ENCODE data around the gene INPP5F.

INPP5F gene, protein sequence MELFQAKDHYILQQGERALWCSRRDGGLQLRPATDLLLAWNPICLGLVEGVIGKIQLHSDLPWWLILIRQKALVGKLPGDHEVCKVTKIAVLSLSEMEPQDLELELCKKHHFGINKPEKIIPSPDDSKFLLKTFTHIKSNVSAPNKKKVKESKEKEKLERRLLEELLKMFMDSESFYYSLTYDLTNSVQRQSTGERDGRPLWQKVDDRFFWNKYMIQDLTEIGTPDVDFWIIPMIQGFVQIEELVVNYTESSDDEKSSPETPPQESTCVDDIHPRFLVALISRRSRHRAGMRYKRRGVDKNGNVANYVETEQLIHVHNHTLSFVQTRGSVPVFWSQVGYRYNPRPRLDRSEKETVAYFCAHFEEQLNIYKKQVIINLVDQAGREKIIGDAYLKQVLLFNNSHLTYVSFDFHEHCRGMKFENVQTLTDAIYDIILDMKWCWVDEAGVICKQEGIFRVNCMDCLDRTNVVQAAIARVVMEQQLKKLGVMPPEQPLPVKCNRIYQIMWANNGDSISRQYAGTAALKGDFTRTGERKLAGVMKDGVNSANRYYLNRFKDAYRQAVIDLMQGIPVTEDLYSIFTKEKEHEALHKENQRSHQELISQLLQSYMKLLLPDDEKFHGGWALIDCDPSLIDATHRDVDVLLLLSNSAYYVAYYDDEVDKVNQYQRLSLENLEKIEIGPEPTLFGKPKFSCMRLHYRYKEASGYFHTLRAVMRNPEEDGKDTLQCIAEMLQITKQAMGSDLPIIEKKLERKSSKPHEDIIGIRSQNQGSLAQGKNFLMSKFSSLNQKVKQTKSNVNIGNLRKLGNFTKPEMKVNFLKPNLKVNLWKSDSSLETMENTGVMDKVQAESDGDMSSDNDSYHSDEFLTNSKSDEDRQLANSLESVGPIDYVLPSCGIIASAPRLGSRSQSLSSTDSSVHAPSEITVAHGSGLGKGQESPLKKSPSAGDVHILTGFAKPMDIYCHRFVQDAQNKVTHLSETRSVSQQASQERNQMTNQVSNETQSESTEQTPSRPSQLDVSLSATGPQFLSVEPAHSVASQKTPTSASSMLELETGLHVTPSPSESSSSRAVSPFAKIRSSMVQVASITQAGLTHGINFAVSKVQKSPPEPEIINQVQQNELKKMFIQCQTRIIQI

DNA sequence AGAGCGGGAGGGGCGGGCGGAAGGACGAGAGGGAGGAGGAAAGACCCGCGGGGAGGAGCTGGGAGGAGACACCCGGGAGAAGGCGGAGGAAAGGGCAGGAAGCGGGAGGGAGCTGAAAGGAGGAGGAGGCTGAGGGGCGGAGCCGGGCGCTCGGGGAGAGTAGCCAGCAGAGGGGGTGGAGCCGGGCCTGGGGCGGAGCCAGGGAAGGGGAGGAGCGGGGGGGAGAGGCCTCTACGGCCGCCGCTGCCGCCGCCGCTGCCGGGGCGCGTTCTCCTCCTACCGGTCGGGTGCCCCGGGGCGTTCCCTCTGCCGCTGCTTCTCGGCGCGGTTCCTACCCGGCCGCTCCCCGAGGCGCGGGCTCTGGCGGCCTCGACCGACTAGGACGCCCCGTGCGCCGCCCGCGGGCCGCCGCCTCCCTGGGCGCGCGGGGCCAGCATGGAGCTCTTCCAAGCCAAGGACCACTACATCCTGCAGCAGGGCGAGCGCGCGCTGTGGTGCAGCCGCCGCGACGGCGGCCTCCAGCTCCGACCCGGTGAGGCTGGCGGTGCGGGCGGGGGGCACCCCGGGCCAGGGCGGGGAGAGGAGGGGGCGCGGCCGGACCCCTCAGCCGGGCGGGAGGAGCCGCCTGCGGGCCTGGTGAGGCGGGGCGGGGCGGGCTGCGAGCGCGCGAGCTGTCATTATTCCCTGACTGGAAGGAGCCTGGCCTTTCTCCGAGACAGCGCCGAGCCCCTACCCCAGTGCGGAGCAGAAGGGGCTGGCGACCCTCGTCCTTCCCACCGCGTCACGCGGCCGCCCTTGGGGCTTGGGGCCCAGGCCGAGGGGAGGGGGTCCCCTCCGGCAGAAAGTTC, at the start of gene INPP5F:
INPP5F (plus strand) TSS at position 223 of the 848 bp plus-strand sequence; CDS start at position 436, 213 bp downstream.
- DNase-seq (ENCODE audit: low read depth) = peak; percentile 98

DNA sequence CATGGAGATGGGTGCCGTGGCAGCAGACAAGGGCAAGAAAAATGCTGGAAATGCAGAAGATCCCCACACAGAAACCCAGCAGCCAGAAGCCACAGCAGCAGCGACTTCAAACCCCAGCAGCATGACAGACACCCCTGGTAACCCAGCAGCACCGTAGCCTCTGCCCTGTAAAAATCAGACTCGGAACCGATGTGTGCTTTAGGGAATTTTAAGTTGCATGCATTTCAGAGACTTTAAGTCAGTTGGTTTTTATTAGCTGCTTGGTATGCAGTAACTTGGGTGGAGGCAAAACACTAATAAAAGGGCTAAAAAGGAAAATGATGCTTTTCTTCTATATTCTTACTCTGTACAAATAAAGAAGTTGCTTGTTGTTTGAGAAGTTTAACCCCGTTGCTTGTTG, 48.7 kb upstream of the INPP5F start:
- DNase-seq (ENCODE audit: low read depth) = no peak

DNA sequence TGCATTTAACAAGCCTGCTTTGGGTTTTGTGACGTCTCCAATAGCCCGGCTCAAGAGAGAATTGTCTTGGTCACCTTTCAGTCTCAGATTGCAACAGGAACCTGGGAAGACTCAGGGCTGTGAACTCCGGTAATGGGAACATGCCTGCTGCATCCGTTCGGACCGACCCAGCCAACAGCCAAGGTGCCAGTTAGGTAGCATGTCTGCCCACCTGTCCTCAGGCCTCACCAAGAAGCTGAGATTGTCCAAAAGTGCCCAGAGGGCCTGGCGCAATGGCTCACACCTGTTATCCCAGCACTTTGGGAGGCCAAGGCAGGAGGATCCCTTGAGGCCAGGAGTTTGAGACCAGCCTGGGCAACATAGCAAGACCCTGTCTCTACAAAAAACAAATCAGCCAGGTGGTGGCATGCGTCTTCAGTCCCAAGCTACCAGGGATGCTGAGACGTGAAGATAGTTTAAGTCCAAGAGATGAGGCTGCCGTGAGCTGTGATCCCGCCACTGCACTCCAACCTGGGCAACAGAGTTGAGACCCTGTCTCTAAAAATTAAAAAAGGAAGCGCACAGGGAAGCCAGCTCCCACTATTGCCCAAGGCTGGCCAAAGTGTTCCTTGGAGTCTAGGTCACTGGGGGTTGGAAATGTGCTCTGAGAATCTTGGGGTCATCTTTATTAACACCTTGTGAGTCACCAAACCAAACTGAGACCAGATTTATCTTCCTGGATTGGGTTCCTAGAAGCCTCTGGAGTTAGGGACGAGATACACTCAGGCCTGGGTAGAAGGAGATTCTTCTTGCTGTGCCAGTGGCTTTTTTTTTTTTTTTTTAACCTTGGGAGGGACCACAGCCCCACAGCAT, 47.7 kb upstream of the INPP5F start:
- no peak for DNase-seq (ENCODE audit: low read depth)

DNA sequence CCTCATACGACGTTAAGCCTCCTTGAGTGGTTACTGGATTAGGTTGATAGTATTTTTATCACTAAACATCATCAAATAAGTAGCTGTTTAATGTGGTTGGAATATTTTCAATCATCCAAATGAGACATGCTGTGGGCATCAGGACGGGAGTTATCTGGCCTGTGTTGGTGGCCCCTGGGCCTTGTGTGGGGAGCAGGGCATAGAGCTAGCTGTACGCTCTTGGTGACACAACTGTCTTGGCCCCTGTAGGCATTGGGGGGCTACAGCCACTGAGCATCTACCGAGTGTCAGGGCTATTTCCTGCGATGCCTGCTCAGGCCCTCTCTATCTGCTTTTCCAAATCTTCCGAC, 46.4 kb upstream of the INPP5F start:
- DNase-seq (ENCODE audit: low read depth) = no peak

DNA sequence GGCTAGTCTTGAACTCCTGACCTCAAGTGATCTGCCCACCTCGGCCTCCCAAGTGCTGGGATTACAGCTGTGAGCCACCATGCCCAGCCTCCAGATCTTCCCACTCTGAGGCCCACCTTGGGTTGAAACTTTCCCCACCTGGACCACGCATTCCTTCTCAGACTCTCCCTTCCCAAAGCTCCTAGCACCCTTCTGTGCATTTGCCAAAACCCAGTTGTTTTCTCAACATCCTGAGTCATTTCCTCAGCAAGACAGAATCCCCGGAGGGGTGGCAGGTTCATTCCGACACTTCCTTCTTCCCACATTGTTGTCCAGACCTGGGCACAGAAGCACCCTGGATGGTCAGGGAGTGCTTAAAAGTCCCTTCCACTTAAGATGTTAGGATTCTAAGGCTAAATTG, 45.8 kb upstream of the INPP5F start:
- no peak for DNase-seq (ENCODE audit: low read depth)

DNA sequence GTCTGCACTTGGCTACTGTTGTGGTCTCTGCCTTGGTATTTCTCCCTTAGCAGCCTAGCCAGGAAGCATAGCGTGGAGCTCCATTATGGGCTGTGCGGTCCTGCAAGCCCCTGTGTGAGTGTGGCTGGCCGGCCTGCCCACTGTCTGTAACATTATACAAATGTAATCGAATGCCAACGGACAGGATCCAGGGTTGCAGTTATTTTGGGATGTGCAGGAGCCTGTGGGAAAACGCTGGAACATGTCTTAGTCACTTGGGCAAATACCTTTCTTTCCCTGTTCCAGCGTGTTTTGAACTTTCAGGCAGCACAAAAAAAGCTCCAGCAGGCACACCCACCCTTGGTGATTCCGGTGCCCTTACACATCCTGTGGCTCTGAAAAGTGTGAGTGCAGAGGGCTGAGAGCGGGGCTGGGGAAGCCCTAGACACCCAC, 45.2 kb upstream of the INPP5F start:
- DNase-seq (ENCODE audit: low read depth) = no peak

DNA sequence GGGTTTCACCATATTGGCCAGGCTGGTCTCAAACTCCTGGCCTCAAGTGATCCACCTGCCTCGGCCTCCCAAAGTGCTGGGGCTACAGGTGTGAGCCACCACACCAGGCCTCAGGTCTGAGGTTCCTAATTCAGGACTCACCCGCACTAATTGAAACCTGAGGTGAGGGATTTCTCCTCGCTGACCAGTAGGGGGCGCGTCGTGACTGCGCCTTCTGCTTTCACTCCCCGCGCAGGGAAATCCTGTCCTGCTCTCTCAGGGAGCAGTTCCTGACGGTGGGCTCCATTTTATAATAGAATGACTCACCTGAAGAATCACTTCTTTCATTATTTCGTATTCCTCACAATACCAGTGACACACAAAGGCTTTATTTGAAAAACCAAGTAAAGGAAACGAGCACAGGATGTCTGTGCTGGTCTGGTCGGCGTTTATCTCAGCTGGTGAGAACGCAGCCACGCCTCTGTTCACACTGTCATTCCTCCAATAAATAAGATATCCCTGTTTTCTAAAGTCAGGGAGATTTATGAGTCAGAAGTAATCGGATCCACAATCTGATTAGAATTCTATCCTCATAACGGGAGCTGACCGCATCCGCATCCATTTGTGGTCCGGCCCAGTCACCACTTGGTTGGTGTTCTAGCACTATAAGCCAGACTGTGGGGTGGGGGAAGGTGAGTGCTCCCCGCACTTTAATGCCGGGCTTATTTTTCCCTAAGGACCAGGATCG, 39.2 kb upstream of the INPP5F start:
- DNase-seq (ENCODE audit: low read depth) = peak; percentile 63

DNA sequence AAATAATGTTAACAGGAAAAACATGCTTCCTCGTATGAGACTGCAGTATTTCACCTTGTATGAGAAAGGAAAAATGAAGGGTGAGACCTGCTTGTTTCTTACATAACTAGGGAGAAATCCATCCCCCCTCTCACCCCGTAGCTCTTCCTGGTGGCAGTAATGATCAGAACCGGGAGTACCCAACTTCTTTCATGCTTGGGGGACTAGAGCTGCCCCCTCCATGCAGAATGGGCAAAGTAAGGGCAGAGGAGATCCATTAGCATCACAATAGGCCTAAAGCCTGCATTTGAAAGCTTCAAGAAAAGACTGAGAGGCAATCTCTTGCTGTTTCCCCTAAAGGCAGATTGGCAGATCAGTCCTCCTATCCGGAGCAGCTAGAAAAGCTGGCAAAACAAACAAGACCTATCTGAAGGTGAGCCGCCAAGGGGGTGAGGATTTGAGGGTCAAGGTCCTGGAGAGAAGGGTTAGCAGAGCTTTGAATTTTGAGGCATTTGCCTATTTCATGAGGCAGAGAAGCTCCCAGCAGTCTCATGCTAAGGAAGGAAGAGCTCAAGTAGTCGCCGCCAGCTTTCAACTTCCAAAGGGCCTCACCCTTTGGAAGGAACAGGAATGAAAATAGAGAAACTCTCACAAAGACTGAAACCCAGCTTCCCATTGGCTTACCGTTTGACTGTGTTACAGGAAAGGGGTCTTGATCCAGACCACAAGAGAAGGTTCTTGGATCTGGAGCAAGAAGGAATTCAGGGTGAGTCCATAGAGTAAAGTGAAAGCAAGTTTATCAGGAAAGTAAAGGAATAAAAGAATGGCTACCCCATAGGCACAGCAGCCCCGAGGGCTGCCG, 38.4 kb upstream of the INPP5F start:
- DNase-seq (ENCODE audit: low read depth) = no peak

DNA sequence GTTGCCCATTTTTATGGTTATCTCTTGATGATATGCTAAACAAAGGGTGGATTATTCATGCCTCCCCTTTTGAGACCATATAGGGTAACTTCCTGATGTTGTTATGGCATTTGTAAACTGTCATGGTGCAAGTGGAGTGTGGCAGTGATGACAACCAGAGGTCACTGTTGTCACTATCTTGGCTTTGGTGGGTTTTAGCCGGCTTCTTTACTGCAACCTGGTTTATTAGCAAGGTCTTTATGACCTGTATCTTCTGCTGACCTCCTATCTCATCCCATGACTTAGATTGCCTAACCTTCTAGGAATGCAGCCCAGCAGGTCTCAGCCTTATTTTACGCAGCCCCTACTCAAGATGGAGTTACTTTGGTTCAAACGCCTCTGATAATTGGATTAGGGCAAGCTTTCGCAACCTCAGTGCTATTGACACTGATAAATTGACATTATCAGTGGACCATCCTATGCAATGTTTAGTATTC, 37.8 kb upstream of the INPP5F start:
- DNase-seq (ENCODE audit: low read depth) = no peak

DNA sequence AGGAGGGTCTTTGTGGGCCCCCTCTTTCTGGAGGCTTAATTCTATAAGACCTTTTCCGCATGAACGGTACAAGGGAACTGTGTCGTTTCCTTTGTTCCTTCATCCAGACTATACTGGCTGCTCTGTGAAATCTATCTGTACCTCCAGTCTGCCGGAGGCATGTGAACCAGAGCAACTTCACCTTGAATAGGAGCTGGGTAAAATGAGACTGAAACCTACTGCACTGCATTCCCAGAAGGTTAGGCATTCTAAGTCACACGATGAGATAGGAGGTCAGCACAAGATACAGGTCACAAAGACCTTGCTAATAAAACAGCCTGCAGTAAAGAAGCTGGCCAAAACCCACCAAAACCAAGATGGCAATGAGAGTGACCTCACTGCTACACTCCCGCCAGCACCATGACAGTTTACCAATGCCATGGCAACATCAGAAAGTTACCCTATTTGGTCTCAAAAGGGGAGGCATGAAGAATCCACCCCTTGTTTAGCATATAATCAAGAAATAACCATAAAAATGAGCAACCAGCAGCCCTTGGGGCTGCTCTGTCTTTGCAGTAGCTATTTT, 36.8 kb upstream of the INPP5F start:
- no peak for DNase-seq (ENCODE audit: low read depth)

DNA sequence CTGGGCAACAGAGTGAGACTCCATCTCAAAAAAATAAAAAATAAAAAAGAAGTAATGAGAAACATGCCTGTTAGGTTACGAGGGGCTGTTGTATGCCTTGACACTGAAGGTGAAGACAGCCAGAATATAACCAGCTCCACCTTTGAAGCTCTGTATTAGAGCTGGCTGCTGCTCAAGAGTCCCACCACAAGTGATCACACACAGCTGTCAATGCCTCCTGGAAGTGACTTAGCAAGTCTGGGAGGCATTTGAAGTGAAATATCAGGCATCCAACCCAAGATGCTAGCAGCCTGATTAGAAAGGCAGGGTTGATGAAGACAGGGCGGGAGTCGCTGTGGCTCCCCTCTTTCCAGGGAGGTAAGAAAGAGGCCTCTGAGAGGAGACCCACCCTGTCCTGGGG, 34.1 kb upstream of the INPP5F start:
- no peak for DNase-seq (ENCODE audit: low read depth)

DNA sequence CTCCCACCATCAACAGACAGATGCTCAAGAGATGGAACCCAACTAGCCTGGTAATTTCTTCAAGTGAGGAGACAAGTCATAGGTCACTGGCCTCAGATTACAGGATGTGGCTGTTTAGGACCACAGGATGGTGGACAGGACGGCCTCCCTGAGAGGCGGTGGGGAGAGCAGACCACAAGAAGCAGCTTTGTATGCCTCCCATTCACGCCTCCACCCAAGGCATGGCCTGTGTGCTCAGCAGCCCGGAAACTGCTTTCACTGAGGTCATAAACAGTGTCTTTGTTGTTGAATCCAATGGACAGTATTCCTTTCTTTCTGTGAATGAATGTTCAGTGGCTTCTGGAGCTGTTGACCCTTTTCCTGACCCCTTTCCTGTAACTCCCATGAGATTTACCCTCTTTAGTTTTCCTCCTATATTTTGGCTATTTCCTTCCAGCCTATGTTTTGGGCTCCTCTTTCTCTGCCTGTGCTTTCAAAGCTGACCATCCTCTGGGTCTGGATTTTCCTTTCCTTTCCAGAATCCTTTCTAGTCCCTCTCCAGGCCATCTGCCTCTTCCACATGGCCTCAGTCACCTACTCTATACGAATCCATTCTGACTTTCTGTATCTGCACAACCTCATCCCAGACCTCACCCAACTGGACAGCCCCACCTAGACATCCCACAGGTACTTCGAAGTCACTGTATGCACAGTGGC, 32.4 kb upstream of the INPP5F start:
- no peak for DNase-seq (ENCODE audit: low read depth)

DNA sequence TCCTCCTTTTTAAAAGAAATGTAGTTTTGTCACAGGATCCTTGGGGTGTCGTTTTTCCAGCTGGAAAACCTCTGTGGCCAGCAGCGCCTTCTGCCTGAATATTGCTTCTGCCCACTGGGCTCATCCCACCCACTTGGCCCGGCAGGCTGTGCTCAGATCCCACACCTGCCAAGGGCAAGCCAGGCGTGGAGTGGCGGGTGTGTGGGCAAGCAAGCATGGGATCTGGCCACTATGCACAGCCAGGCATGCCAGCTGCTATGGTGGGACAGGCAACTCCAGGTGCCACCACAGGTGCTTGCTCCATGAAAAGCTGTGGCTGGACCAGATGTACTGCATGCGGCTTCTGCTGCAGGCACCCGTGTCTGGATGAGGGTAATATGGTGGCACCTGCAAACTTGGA, 31.2 kb upstream of the INPP5F start:
- DNase-seq (ENCODE audit: low read depth) = no peak

DNA sequence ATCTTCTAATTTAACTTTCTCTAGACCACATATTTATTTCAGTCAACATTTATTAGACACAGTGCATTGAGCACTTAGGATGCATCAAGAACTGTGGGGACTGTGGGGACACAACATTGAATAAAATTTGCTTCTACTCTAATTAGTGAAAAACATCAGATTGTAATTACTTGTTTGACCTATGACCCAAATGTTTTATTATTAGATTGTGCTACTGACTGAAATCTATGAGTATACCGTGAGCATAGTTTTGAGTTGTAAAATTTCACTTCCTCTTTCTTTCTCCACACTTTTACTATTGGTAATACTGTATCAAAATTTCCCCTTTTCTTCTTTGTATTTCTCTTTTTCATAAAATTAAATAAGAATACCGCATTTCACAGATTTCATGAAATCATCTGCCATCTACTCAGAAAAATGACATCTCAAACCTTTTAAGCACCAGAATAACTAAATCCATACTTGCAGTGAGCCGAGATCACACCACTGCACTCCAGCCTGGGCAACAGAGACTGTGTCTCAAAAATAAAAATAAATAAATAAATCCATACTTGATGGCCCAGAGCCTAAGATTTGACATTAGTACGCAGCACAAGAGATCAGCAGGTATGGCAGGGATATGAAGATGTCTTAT, 25.4 kb upstream of the INPP5F start:
- DNase-seq (ENCODE audit: low read depth) = no peak

DNA sequence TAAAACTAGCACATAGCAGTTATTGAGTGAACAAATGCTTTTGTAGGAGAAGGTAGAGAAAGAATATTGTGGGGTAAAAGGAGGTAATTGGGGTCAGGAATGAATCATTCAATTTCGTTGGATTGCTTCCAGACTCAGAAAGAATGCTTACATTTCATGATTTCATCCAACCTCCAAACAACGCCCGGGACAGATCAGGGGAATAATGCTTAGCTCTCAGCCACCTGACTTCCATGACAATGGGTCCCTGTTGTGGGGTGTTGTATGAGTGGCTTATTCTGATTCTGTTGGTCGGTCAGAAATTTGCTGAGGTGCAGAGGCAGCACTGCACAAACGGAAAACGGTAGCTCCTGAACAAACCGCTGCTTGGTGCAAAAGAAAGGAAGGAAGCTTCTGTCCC, 24.0 kb upstream of the INPP5F start:
- DNase-seq (ENCODE audit: low read depth) = no peak

DNA sequence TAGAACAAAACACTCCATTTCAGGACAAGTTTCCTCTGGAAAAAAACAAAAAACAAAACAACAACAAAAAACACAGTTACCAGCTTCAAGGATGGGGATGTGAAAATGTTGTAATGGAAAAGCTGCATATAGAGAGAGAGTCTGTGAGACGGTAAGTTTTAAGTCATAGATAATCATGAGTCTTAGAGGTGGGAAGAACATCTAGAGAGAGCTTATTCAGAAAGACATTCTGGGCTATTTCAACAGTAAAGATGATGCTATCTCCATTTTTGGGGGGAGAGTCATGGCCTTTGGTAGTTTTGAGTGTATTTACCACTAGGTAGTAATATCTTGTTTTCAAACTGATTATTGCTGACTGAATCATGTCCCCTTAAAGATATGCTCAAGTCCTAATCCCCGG, 23.3 kb upstream of the INPP5F start:
- no peak for DNase-seq (ENCODE audit: low read depth)

DNA sequence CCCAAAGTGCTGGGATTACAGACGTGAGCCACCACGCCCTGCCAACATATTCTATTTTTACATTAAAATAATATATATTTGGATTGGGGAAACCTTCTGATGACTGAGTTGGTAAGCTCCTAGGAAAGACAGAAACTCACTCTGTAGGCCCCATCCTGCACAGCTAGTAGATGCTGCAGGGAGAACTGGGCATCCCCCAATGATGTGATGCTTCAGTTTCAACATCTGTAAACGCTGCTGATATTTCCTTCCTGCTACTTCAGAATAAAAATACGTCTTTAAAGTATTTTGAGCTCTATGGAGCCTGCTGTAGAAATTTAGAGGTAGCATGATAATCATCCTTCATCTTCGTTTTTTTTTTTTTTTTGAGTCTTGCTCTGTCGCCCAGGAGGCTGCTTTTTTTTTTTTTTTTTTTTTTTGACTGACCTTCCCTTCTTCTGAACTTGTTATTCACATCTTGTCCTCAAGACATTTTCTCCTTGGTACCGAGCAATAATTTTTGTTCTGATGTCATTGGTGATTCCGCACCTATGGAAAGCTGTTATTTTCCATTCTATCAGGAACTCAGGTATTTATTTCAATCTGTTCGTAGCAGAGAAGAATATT, 21.8 kb upstream of the INPP5F start:
- DNase-seq (ENCODE audit: low read depth) = no peak
